ENCODE measurements around the gene CPA1. TPM values are rescaled to one million over a fixed set of nuclear protein-coding genes. Genes with fewer than 3 reads are reported as not detected.

CPA1 gene
- total RNA-seq, 1 experiment from 2014 or later = not detected

- Histone ChIP-seq H3K27me3 (ENCODE audit: insufficient read depth, low read depth) (no peaks in the 10 kb centered on the region), H3K4me3 (no peak overlapping the region), H3K4me2 (no peak overlapping the region; the same call in 1 of the 2 replicates), H3F3A (ENCODE audit: insufficient read depth, low read depth) (peaks cover 50% of the 10 kb centered on the region), H3K9me2 (ENCODE audit: insufficient read depth) (no peaks in the 10 kb centered on the region), H3K4me1 (replicated peaks; ENCODE audit: insufficient read depth) (peaks cover 59% of the 10 kb centered on the region), H4K20me1 (ENCODE audit: insufficient read depth) (no peaks in the 10 kb centered on the region), H3K9me3 (ENCODE audit: insufficient read depth, low read depth) (peaks cover 6% of the 10 kb centered on the region; the same call in 1 of the 2 replicates), H3K79me2 (ENCODE audit: low read depth) (no peaks in the 10 kb centered on the region), H2AFZ (no peak overlapping the region), H3K27ac (peak overlapping the region; percentile 64), H3K36me3 (ENCODE audit: low read depth) (no peaks in the 10 kb centered on the region)
- DNase-seq = peak in 1 of 2 experiments; percentile 81
- no TSS peak for BruUV-seq (replicated peaks)
- TF ChIP-seq EZH2 (IDR thresholded peaks at IDR 0.05; ENCODE audit: low read depth) = no peak
- TF ChIP-seq, protein P1, sequence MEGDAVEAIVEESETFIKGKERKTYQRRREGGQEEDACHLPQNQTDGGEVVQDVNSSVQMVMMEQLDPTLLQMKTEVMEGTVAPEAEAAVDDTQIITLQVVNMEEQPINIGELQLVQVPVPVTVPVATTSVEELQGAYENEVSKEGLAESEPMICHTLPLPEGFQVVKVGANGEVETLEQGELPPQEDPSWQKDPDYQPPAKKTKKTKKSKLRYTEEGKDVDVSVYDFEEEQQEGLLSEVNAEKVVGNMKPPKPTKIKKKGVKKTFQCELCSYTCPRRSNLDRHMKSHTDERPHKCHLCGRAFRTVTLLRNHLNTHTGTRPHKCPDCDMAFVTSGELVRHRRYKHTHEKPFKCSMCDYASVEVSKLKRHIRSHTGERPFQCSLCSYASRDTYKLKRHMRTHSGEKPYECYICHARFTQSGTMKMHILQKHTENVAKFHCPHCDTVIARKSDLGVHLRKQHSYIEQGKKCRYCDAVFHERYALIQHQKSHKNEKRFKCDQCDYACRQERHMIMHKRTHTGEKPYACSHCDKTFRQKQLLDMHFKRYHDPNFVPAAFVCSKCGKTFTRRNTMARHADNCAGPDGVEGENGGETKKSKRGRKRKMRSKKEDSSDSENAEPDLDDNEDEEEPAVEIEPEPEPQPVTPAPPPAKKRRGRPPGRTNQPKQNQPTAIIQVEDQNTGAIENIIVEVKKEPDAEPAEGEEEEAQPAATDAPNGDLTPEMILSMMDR (conservative IDR thresholded peaks at IDR 0.05) = no peak
- ChIA-PET POLR2A (ENCODE audit: unreplicated experiment) (no interaction called here), CTCF (no interaction called here)
- intact Hi-C loops (cut with micrococcal nuclease; ENCODE audit: unreplicated experiment) = no loop called here
Observed at GRCh38 chr7:130359276-130359857, 20.9 kb upstream of the CPA1 start.

- DNase-seq = no peak
- H4K20me1 ChIP-seq (ENCODE audit: insufficient read depth) = no peaks in the 10 kb centered on the region
- no peaks in the 10 kb centered on the region for H3K27me3 ChIP-seq (ENCODE audit: insufficient read depth, low read depth)
- no peak overlapping the region for H2AFZ ChIP-seq
- H3K27ac ChIP-seq = no peak overlapping the region
- ChIA-PET CTCF (no interaction called here), POLR2A (ENCODE audit: unreplicated experiment) (no interaction called here)
- H3K9me3 ChIP-seq (ENCODE audit: insufficient read depth, low read depth) = peaks cover 6% of the 10 kb centered on the region; the same call in 1 of the 2 replicates
- BruUV-seq (replicated peaks) = no TSS peak
- no peaks in the 10 kb centered on the region for H3K79me2 ChIP-seq (ENCODE audit: low read depth)
- H3K4me1 ChIP-seq (replicated peaks; ENCODE audit: insufficient read depth) = peaks cover 58% of the 10 kb centered on the region
- H3K4me2 ChIP-seq = no peak overlapping the region
- no peak for TF ChIP-seq EZH2 (IDR thresholded peaks at IDR 0.05; ENCODE audit: low read depth)
- TF ChIP-seq, protein P1 (conservative IDR thresholded peaks at IDR 0.05) = no peak
- H3F3A ChIP-seq (ENCODE audit: insufficient read depth, low read depth) = peaks cover 46% of the 10 kb centered on the region
- H3K4me3 ChIP-seq = no peak overlapping the region
- intact Hi-C loops (cut with micrococcal nuclease; ENCODE audit: unreplicated experiment) = no loop called here
- no peaks in the 10 kb centered on the region for H3K9me2 ChIP-seq (ENCODE audit: insufficient read depth)
- no peaks in the 10 kb centered on the region for H3K36me3 ChIP-seq (ENCODE audit: low read depth)
Observed at GRCh38 chr7:130360518-130360917, 19.8 kb upstream of the CPA1 start.

DNA sequence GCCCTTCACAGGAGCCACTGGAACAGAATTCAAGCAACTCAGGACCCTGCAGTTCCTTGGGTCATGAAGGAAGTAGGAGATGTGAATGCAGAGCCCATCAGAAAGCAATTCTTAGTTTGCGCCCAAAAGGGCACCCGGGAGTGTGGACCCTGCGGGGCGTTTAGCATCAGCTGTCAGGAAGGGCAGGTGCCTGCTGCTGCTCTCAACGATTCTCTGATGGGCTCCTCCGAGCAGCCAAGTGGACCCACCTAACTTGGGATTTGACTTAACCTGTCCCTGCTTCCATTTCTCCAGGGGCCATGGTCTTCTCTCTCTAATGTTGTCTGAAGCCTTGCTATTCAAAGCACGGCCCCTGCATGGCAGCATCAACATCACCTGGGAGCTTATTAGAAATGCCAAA is 18.6 kb upstream of the CPA1 start:
- Histone ChIP-seq H3K4me1 (replicated peaks; ENCODE audit: insufficient read depth) (peaks cover 61% of the 10 kb centered on the region), H3K36me3 (ENCODE audit: low read depth) (no peaks in the 10 kb centered on the region), H3K9me2 (ENCODE audit: insufficient read depth) (no peaks in the 10 kb centered on the region), H3K27ac (no peak overlapping the region), H3K4me3 (no peak overlapping the region), H3K79me2 (ENCODE audit: low read depth) (no peaks in the 10 kb centered on the region), H3K27me3 (ENCODE audit: insufficient read depth, low read depth) (no peaks in the 10 kb centered on the region), H3F3A (ENCODE audit: insufficient read depth, low read depth) (peaks cover 37% of the 10 kb centered on the region), H4K20me1 (ENCODE audit: insufficient read depth) (no peaks in the 10 kb centered on the region), H2AFZ (no peak overlapping the region), H3K4me2 (no peak overlapping the region), H3K9me3 (ENCODE audit: insufficient read depth, low read depth) (peaks cover 6% of the 10 kb centered on the region; the same call in 1 of the 2 replicates)
- POLR2A ChIA-PET (ENCODE audit: unreplicated experiment) = no interaction called here
- BruUV-seq (replicated peaks) = no TSS peak
- no peak for TF ChIP-seq EZH2 (IDR thresholded peaks at IDR 0.05; ENCODE audit: low read depth)
- TF ChIP-seq, protein P1 (conservative IDR thresholded peaks at IDR 0.05) = no peak
- intact Hi-C loops (cut with micrococcal nuclease; ENCODE audit: unreplicated experiment) = no loop called here
- DNase-seq = no peak
- CTCF ChIA-PET = no interaction called here

Data from PC-9 (cell line).